GM19240 (cell line): ENCODE results near the gene LINC00237.

Experiments used
- DNase-seq: peaks from one replicate; pipeline ENCODE4 v3.0.0; 2011; ENCODE audit warnings: low spot score; ENCODE audit not compliant: insufficient read length

LINC00237 gene

GRCh38 chr20:21049305-21049828, 56.8 kb downstream of the LINC00237 start:
- DNase-seq: no peak

GRCh38 chr20:21048841-21049273, 57.3 kb downstream of the LINC00237 start:
- DNase-seq: peak; percentile 52

GRCh38 chr20:21047981-21048380, 58.2 kb downstream of the LINC00237 start:
- no peak for DNase-seq

- no peak for DNase-seq
Measured at GRCh38 chr20:21046413-21047070, 59.6 kb downstream of the LINC00237 start.
